Dermis microvascular lymphatic vessel endothelial cell (primary cell): ENCODE measurements around the gene ZFYVE28. TPM values are rescaled to one million over a fixed set of nuclear protein-coding genes. Genes with fewer than 3 reads are reported as not detected.

ENCODE experiments used
- total RNA-seq: library from RNA; depleted of rRNA; stranded (reverse); fragments of >200 nt; gene quantifications from 2 replicates; pipeline ENCODE4 v1.2.1, GENCODE V29; 2014

The ZFYVE28 gene
- total RNA-seq, 1 donor from 2014 or later: 1.8 TPM

Other genes with a start within 250 kb of the ZFYVE28 start
- gene HAUS3, start 176.5 kb downstream of the ZFYVE28 start, total RNA-seq: 5.8 and 7.0 TPM in 2 replicates
- gene POLN, start 176.5 kb downstream of the ZFYVE28 start, total RNA-seq: 1.9 TPM in 2 replicates
- gene MXD4, start 156.5 kb downstream of the ZFYVE28 start, total RNA-seq: 48.7 and 62.6 TPM in 2 replicates
- gene CFAP99, start 310 bp upstream of the ZFYVE28 start, total RNA-seq: not detected in 2 replicates
- 31.1 and 36.9 TPM in 2 replicates for gene RNF4, start 50.5 kb upstream of the ZFYVE28 start, total RNA-seq
- 4.4 and 8.0 TPM in 2 replicates for gene FAM193A, start 118.0 kb upstream of the ZFYVE28 start, total RNA-seq